Measurements from ENCODE around the gene CAPN6. TPM values are rescaled to one million over a fixed set of nuclear protein-coding genes. Genes with fewer than 3 reads are reported as not detected.
A peak's percentile ranks its signal among the peaks of the same experiment; 100 is the strongest.

CAPN6 gene
- total RNA-seq: 10 to 100 TPM in 1 of 5 donors, 1 to 10 TPM in 2, under 1 TPM in 1, not detected in 1; 0.45 to 84.8 (median 4.2) TPM
- polyA plus RNA-seq: 1 to 10 TPM; 1.1 to 2.7 (median 2.5) TPM
- long read RNA-seq, donor 1, partial matches to known transcripts: 0 of 3 reads
- long read RNA-seq, donor 1, other reads (novel, unspliced or antisense): 0 of 3 reads
- long read RNA-seq, donor 2, transcript CAPN6-201 (13 exons, 3,568 nt): major isoform, 5 of 5 reads
- long read RNA-seq, donor 2, partial matches to known transcripts: 0 of 5 reads
- long read RNA-seq, donor 2, other reads (novel, unspliced or antisense): 0 of 5 reads
- long read RNA-seq, donor 3, transcript CAPN6-201 (13 exons, 3,568 nt): major isoform, 5 of 5 reads
- long read RNA-seq, donor 3, partial matches to known transcripts: 0 of 5 reads
- long read RNA-seq, donor 3, other reads (novel, unspliced or antisense): 0 of 5 reads
- long read RNA-seq, donor 4: 0 reads
- long read RNA-seq, donor 5, transcript CAPN6-201 (13 exons, 3,568 nt): major isoform, 8 of 8 reads
- long read RNA-seq, donor 5, partial matches to known transcripts: 0 of 8 reads
- long read RNA-seq, donor 5, other reads (novel, unspliced or antisense): 0 of 8 reads
- long read RNA-seq, donor 6, transcript CAPN6-201 (13 exons, 3,568 nt): major isoform, 13 of 13 reads
- long read RNA-seq, donor 6, partial matches to known transcripts: 0 of 13 reads
- long read RNA-seq, donor 6, other reads (novel, unspliced or antisense): 0 of 13 reads
- long read RNA-seq, donor 7, transcript CAPN6-201 (13 exons, 3,568 nt): major isoform, 9 of 9 reads
- long read RNA-seq, donor 7, partial matches to known transcripts: 0 of 9 reads
- long read RNA-seq, donor 7, other reads (novel, unspliced or antisense): 0 of 9 reads
- long read RNA-seq, donor 8, partial matches to known transcripts: 0 of 3 reads
- long read RNA-seq, donor 8, other reads (novel, unspliced or antisense): 0 of 3 reads
- long read RNA-seq, donor 9, transcript CAPN6-201 (13 exons, 3,568 nt): major isoform, 6 of 6 reads
- long read RNA-seq, donor 9, partial matches to known transcripts: 0 of 6 reads
- long read RNA-seq, donor 9, other reads (novel, unspliced or antisense): 0 of 6 reads
- long read RNA-seq, donor 10: 0 reads

- Histone ChIP-seq H3K27ac (no peak within 1 kb of the TSS), H3K9me3 (no peaks in the 10 kb centered on the region), H3K4me3 (peak within 1 kb of the TSS in 2 of 4 donors; percentile 15 to 31), H3K27me3 (peaks cover 0 to 21% (median 0%) of the 10 kb centered on the region in 3 donors), H3K4me1 (no peaks in the 10 kb centered on the region), H3K36me3 (no peaks in the 10 kb centered on the region)
- WGBS, 5 donors: 20 to 29% (median 23%) methylated on average over 5 to 8 of the region's 8 CpGs
- no peak for TF ChIP-seq POLR2A (IDR thresholded peaks at IDR 0.05)
- no peak for TF ChIP-seq EP300 (IDR thresholded peaks at IDR 0.05)
- TF ChIP-seq POLR2AphosphoS5 (IDR thresholded peaks at IDR 0.05): no peak
- no peak for TF ChIP-seq CTCF (IDR thresholded peaks at IDR 0.05)
- intact Hi-C loops (cut with DNase I; ENCODE audit: low total_unique reads): no loop called here
- peak; percentile 38 to 65 for DNase-seq
Measured at GRCh38 chrX:111270339-111270738, at the start of gene CAPN6. CAPN6 (minus strand) TSS chrX:111270483; CDS start chrX:111263936, 6,547 bp downstream.

- Histone ChIP-seq H3K9me3 (peaks cover 0 to 6% (median 3%) of the 10 kb centered on the region in 4 donors), H3K36me3 (no peaks in the 10 kb centered on the region), H3K27me3 (peaks cover 0 to 6% (median 0%) of the 10 kb centered on the region in 3 donors), H3K4me3 (no peak overlapping the region), H3K4me1 (no peaks in the 10 kb centered on the region), H3K27ac (no peak overlapping the region)
- intact Hi-C loops (cut with DNase I; ENCODE audit: low total_unique reads): no loop called here
- TF ChIP-seq EP300 (IDR thresholded peaks at IDR 0.05): no peak
- no peak for TF ChIP-seq CTCF (IDR thresholded peaks at IDR 0.05)
- no peak for TF ChIP-seq POLR2A (IDR thresholded peaks at IDR 0.05)
- TF ChIP-seq POLR2AphosphoS5 (IDR thresholded peaks at IDR 0.05): no peak
- 53 to 74% (median 67%) methylated on average over 4 of the region's 4 CpGs for WGBS, 5 donors
- no peak for DNase-seq
Measured at GRCh38 chrX:111319451-111319850, 49.2 kb upstream of the CAPN6 start.

- Histone ChIP-seq H3K9me3 (peaks cover 0 to 6% (median 3%) of the 10 kb centered on the region in 4 donors), H3K36me3 (no peaks in the 10 kb centered on the region), H3K27me3 (peaks cover 0 to under 1% (median 0%) of the 10 kb centered on the region in 3 donors), H3K27ac (no peak overlapping the region), H3K4me1 (no peaks in the 10 kb centered on the region), H3K4me3 (no peak overlapping the region)
- TF ChIP-seq POLR2A (IDR thresholded peaks at IDR 0.05): no peak
- no peak for TF ChIP-seq EP300 (IDR thresholded peaks at IDR 0.05)
- TF ChIP-seq CTCF (IDR thresholded peaks at IDR 0.05): no peak
- no peak for TF ChIP-seq POLR2AphosphoS5 (IDR thresholded peaks at IDR 0.05)
- intact Hi-C loops (cut with DNase I; ENCODE audit: low total_unique reads): no loop called here
- no peak for DNase-seq
Measured at GRCh38 chrX:111318901-111319300, 48.6 kb upstream of the CAPN6 start.

- no peak overlapping the region for H3K27ac ChIP-seq
Measured at GRCh38 chrX:111309083-111309482, 38.8 kb upstream of the CAPN6 start.

More at GRCh38 chrX:111309083-111309482, 38.8 kb upstream of the CAPN6 start:
- Histone ChIP-seq H3K4me3 (no peak overlapping the region), H3K36me3 (no peaks in the 10 kb centered on the region), H3K9me3 (no peaks in the 10 kb centered on the region), H3K4me1 (no peaks in the 10 kb centered on the region), H3K27me3 (peaks cover 0 to 4% (median 0%) of the 10 kb centered on the region in 3 donors)
- intact Hi-C loops (cut with DNase I; ENCODE audit: low total_unique reads): no loop called here
- 64 to 86% (median 74%) methylated on average over 2 of the region's 2 CpGs for WGBS, 5 donors
- DNase-seq: peak in 1 of 2 donors; percentile 73
- TF ChIP-seq CTCF (IDR thresholded peaks at IDR 0.05): no peak
- no peak for TF ChIP-seq EP300 (IDR thresholded peaks at IDR 0.05)
- TF ChIP-seq POLR2A (IDR thresholded peaks at IDR 0.05): no peak
- TF ChIP-seq POLR2AphosphoS5 (IDR thresholded peaks at IDR 0.05): no peak
